HepG2 (cell line): Measurements from ENCODE around the gene CHST11. TPM values are rescaled to one million over a fixed set of nuclear protein-coding genes. Genes with fewer than 3 reads are reported as not detected.

Source experiments
- ATAC-seq: fragments of 200-7000 bp; cut with Tn5 transposase; 3 replicates; pipeline ENCODE4 v1.9.1; 2020; ENCODE audit warnings: mild to moderate bottlenecking, moderate library complexity
- BruUV-seq: library from RNA; stranded (reverse); fragments of 400-500 nt; replicated peaks from 2 replicates; lab custom pipeline; 2021; lab: Mats Ljungman, UMichigan
- CTCF ChIA-PET: fragments of 300-600 bp; formaldehyde crosslinking; extraction: SDS; loops from one replicate; lab custom pipeline; 2021; ENCODE audit warnings: low total read pairs, inconsistent platforms, low intra/inter-chr PET ratio; lab: Yijun Ruan, JAX
- POLR2A ChIA-PET: fragments of 350-600 bp; sonication (Branson Sonifier 250); formaldehyde crosslinking; loops from one replicate; lab custom pipeline; 2020; ENCODE audit warnings: antibody characterized with exemption, inconsistent platforms; lab: Yijun Ruan, JAX
- DNase-seq: peaks from one replicate; pipeline ENCODE4 v3.0.0-alpha.2; 2015; ENCODE audit warnings: low spot score
- FAIRE-seq: peaks from 3 replicates; lab custom pipeline; 2011; peaks lifted over from hg19 to GRCh38; lab: Jason Lieb, UNC
- H2AFZ ChIP-seq: one replicate; pipeline ENCODE4 v1.6.1; 2011; ENCODE audit warnings: low read length, inconsistent platforms
- H3K27ac ChIP-seq: fragments of 300-600 bp; 3 replicates; pipeline ENCODE4 v1.8.0; 2011; ENCODE audit warnings: mixed run types, mild to moderate bottlenecking, mixed read lengths, low read length, inconsistent platforms; ENCODE audit not compliant: insufficient read depth; ENCODE audit errors: extremely low read length
- H3K27me3 ChIP-seq, 2 experiments: fragments of 200-600 bp in 1 of 2; 2 replicates in 1 of 2; 3 replicates in 1 of 2; pipeline versions ENCODE4 v1.6.0 to v1.8.0; 2011; ENCODE audit warnings: low read length in 2 of 2, mild to moderate bottlenecking in 2 of 2, moderate library complexity in 2 of 2, inconsistent platforms in 1 of 2; ENCODE audit not compliant: insufficient read depth in 2 of 2, control insufficient read depth in 1 of 2
- H3K36me3 ChIP-seq, 2 experiments: fragments of 200-600 bp in 1 of 2; replicated peaks in 1 of 2; 2 replicates in 1 of 2; 3 replicates in 1 of 2; pipeline versions ENCODE4 v1.5.1 to v1.8.0; 2011; ENCODE audit warnings: low read length in 2 of 2, inconsistent platforms in 1 of 2; ENCODE audit not compliant: insufficient read depth in 2 of 2, control insufficient read depth in 1 of 2
- H3K4me1 ChIP-seq: 2 replicates; pipeline ENCODE4 v1.5.1; 2012; ENCODE audit warnings: low read length, inconsistent platforms; ENCODE audit not compliant: insufficient read depth
- H3K4me2 ChIP-seq: 2 replicates; pipeline ENCODE4 v1.6.0; 2011; ENCODE audit warnings: low read depth, low read length, inconsistent platforms
- H3K4me3 ChIP-seq, 3 experiments: fragments of 200-600 bp in 1 of 3; sonication (generic), shearing (Covaris generic) in 1 of 3; replicated peaks in 1 of 3; 2 replicates each; pipeline ENCODE4 v1.5.1; 2011 to 2016; ENCODE audit warnings: low read length in 3 of 3, inconsistent platforms in 2 of 3, low read depth in 2 of 3, mild to moderate bottlenecking in 2 of 3, control low read depth in 1 of 3, mixed read lengths in 1 of 3; ENCODE audit not compliant: insufficient read depth in 1 of 3
- H3K79me2 ChIP-seq: one replicate; pipeline ENCODE4 v1.6.1; 2011; ENCODE audit warnings: low read length, inconsistent platforms; ENCODE audit not compliant: insufficient read depth
- H3K9ac ChIP-seq: 2 replicates; pipeline ENCODE4 v1.6.0; 2011; ENCODE audit warnings: mild to moderate bottlenecking, low read depth, low read length, inconsistent platforms; ENCODE audit not compliant: insufficient read depth
- H3K9me3 ChIP-seq: 2 replicates; pipeline ENCODE4 v1.5.1; 2012; ENCODE audit warnings: mild to moderate bottlenecking, low read length
- H4K20me1 ChIP-seq: 2 replicates; pipeline ENCODE4 v1.6.0; 2011; ENCODE audit warnings: inconsistent platforms, mild to moderate bottlenecking, low read length, moderate library complexity; ENCODE audit not compliant: insufficient read depth
- EP300 ChIP-seq, 3 experiments: sonication (generic) in 1 of 3; formaldehyde crosslinking in 1 of 3; IDR thresholded peaks; 2 replicates each; pipeline versions ENCODE4 v1.5.1 to v1.6.1; 2011 to 2020; ENCODE audit warnings: low read depth in 2 of 3, low read length in 2 of 3, borderline replicate concordance in 1 of 3, improper control_type of control experiment in 1 of 3, mild to moderate bottlenecking in 1 of 3, missing genetic modification reagents in 1 of 3, moderate library complexity in 1 of 3
- KDM4B ChIP-seq: sonication (generic); formaldehyde crosslinking; IDR thresholded peaks from 2 replicates; pipeline ENCODE4 v1.4.0; 2020; ENCODE audit warnings: missing genetic modification reagents
- NR2F2 ChIP-seq: IDR thresholded peaks from 2 replicates; pipeline ENCODE4 v1.6.1; 2012; ENCODE audit warnings: low read depth, inconsistent platforms, borderline replicate concordance
- SP4 ChIP-seq: sonication (generic); formaldehyde crosslinking; IDR thresholded peaks from 2 replicates; pipeline ENCODE4 v1.8.1; 2023; ENCODE audit warnings: mild to moderate bottlenecking, missing genetic modification reagents
- ZFAT ChIP-seq: sonication (generic); formaldehyde crosslinking; conservative IDR thresholded peaks from 2 replicates; pipeline ENCODE4 v1.8.1; 2023; ENCODE audit warnings: missing genetic modification reagents, inconsistent platforms
- ZNF569 ChIP-seq: sonication (generic); formaldehyde crosslinking; IDR thresholded peaks from 2 replicates; pipeline ENCODE4 v1.5.0; 2020; ENCODE audit warnings: mild to moderate bottlenecking, missing genetic modification reagents, moderate library complexity, borderline replicate concordance
- WGBS: methylation state at CpG from one replicate; pipeline ENCODE4 v1.1.6; 2017; ENCODE audit warnings: low lambda C conversion rate; 5-methylcytosine and 5-hydroxymethylcytosine counted together
- in situ Hi-C: cut with HindIII; loops from 2 replicates; pipeline ENCODE4 v1.10.0; 2017; ENCODE audit warnings: low pct_unique_long_range_greater_than_20kb; ENCODE audit not compliant: extremely low pct_ligation_motif_present
- intact Hi-C: fragments of 100-400 bp; cut with micrococcal nuclease; formaldehyde crosslinking; loops from one replicate; pipeline ENCODE4 v1.10.0; 2022; ENCODE audit not compliant: unreplicated experiment
- polyA plus RNA-seq, 8 experiments: library from polyadenylated mRNA; depleted of rRNA in 3 of 8; stranded (reverse) in 7 of 8; unstranded in 1 of 8; fragments of >200 nt; fragmentation: Illumina TruSeq in 4 of 8; extraction: Trizol in 4 of 8; gene quantifications; 2 replicates each; pipeline versions ENCODE4 v1.2.1 to v1.2.3, GENCODE V29; 2011 to 2016; ENCODE audit warnings: low read depth in 4 of 8, missing spikeins in 1 of 8, mixed read lengths in 1 of 8; ENCODE audit not compliant: insufficient read depth in 1 of 8
- total RNA-seq, 5 experiments: library from RNA; depleted of rRNA; stranded (reverse); fragments of >200 nt; fragmentation: Illumina TruSeq; extraction: Trizol; gene quantifications; 2 replicates each; pipeline ENCODE4 v1.2.3, GENCODE V29; 2016; ENCODE audit warnings: low read depth in 1 of 5
- TF ChIP-seq, protein P1 (sequence below): sonication (generic); formaldehyde crosslinking; IDR thresholded peaks from 2 replicates; pipeline ENCODE4 v1.4.0; 2020; ENCODE audit warnings: missing genetic modification reagents, borderline replicate concordance
- TF ChIP-seq, protein P2 (sequence below), 2 experiments: IDR thresholded peaks; 2 replicates each; pipeline ENCODE4 v1.6.1; 2011 to 2012; ENCODE audit warnings: low read length in 2 of 2, borderline replicate concordance in 1 of 2, low read depth in 1 of 2, mild to moderate bottlenecking in 1 of 2, moderate library complexity in 1 of 2
- TF ChIP-seq, protein P3 (sequence below): sonication (generic); formaldehyde crosslinking; conservative IDR thresholded peaks from 2 replicates; pipeline ENCODE4 v1.4.0; 2020; ENCODE audit warnings: missing genetic modification reagents
- TF ChIP-seq, protein P4 (sequence below): sonication (generic); formaldehyde crosslinking; IDR thresholded peaks from 2 replicates; pipeline ENCODE4 v1.4.0; 2020; ENCODE audit warnings: mild to moderate bottlenecking, missing genetic modification reagents

Gene CHST11
- total and polyA plus RNA-seq, 2 of the 13 experiments (the other 11 are each of a cell fraction or from before 2014, with no cell fraction given) = 0.15 TPM; not detected in 1

DNA sequence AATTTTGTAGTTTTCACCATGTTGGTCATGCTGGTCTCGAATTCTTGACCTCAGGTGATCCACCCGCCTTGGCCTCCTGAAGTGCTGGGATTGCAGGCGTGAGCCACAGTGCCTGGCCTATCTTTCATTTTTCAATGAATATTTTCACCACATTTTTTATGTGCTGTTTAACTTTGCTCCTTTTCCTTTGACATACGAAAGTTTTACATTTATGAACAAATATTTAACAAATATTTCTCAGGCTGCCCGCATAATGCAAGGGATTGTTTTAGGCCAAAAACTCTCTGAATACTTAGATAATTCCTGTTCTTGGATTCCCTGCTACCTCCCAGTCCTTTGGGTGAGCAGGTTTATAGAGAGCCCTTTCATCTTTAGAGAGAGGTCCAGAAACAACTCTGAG is 8.7 kb upstream of the CHST11 start:
- ChIA-PET CTCF (no interaction called here), POLR2A (no interaction called here)
- Histone ChIP-seq H3K36me3 (no peaks in the 10 kb centered on the region), H3K4me3 (no peak overlapping the region), H3K27ac (no peak overlapping the region), H3K4me1 (no peaks in the 10 kb centered on the region), H3K4me2 (no peak overlapping the region), H2AFZ (no peak overlapping the region), H3K9ac (no peak overlapping the region), H4K20me1 (no peaks in the 10 kb centered on the region), H3K9me3 (no peaks in the 10 kb centered on the region), H3K27me3 (peaks cover 0 to 13% of the 10 kb centered on the region in 2 experiments; a peak in 2 of 5 replicates), H3K79me2 (no peaks in the 10 kb centered on the region)
- WGBS = 26% methylated on average over 5 of the region's 5 CpGs
- ATAC-seq (no peak), DNase-seq (no peak), FAIRE-seq (no peak)
- in situ Hi-C loops (no loop called here), intact Hi-C loops (no loop called here)
- no TSS peak for BruUV-seq
- TF ChIP-seq EP300 (IDR thresholded peaks at IDR 0.05; ENCODE audit: low read depth in 2 of 2, low read length in 2 of 2) (no peak), EP300 (CRISPR knock-in tag; IDR thresholded peaks at IDR 0.05; ENCODE audit: borderline replicate concordance) (no peak), ZFAT (CRISPR knock-in tag) (no peak), ZNF569 (CRISPR knock-in tag) (no peak), NR2F2 (no peak), SP4 (CRISPR knock-in tag) (no peak), KDM4B (CRISPR knock-in tag) (no peak)
- TF ChIP-seq, protein P1, sequence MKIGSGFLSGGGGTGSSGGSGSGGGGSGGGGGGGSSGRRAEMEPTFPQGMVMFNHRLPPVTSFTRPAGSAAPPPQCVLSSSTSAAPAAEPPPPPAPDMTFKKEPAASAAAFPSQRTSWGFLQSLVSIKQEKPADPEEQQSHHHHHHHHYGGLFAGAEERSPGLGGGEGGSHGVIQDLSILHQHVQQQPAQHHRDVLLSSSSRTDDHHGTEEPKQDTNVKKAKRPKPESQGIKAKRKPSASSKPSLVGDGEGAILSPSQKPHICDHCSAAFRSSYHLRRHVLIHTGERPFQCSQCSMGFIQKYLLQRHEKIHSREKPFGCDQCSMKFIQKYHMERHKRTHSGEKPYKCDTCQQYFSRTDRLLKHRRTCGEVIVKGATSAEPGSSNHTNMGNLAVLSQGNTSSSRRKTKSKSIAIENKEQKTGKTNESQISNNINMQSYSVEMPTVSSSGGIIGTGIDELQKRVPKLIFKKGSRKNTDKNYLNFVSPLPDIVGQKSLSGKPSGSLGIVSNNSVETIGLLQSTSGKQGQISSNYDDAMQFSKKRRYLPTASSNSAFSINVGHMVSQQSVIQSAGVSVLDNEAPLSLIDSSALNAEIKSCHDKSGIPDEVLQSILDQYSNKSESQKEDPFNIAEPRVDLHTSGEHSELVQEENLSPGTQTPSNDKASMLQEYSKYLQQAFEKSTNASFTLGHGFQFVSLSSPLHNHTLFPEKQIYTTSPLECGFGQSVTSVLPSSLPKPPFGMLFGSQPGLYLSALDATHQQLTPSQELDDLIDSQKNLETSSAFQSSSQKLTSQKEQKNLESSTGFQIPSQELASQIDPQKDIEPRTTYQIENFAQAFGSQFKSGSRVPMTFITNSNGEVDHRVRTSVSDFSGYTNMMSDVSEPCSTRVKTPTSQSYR (CRISPR knock-in tag) = no peak
- TF ChIP-seq, protein P2, sequence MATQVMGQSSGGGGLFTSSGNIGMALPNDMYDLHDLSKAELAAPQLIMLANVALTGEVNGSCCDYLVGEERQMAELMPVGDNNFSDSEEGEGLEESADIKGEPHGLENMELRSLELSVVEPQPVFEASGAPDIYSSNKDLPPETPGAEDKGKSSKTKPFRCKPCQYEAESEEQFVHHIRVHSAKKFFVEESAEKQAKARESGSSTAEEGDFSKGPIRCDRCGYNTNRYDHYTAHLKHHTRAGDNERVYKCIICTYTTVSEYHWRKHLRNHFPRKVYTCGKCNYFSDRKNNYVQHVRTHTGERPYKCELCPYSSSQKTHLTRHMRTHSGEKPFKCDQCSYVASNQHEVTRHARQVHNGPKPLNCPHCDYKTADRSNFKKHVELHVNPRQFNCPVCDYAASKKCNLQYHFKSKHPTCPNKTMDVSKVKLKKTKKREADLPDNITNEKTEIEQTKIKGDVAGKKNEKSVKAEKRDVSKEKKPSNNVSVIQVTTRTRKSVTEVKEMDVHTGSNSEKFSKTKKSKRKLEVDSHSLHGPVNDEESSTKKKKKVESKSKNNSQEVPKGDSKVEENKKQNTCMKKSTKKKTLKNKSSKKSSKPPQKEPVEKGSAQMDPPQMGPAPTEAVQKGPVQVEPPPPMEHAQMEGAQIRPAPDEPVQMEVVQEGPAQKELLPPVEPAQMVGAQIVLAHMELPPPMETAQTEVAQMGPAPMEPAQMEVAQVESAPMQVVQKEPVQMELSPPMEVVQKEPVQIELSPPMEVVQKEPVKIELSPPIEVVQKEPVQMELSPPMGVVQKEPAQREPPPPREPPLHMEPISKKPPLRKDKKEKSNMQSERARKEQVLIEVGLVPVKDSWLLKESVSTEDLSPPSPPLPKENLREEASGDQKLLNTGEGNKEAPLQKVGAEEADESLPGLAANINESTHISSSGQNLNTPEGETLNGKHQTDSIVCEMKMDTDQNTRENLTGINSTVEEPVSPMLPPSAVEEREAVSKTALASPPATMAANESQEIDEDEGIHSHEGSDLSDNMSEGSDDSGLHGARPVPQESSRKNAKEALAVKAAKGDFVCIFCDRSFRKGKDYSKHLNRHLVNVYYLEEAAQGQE (IDR thresholded peaks at IDR 0.05; ENCODE audit: borderline replicate concordance in 1 of 2, low read depth in 1 of 2, low read length in 2 of 2) = no peak
- TF ChIP-seq, protein P3, sequence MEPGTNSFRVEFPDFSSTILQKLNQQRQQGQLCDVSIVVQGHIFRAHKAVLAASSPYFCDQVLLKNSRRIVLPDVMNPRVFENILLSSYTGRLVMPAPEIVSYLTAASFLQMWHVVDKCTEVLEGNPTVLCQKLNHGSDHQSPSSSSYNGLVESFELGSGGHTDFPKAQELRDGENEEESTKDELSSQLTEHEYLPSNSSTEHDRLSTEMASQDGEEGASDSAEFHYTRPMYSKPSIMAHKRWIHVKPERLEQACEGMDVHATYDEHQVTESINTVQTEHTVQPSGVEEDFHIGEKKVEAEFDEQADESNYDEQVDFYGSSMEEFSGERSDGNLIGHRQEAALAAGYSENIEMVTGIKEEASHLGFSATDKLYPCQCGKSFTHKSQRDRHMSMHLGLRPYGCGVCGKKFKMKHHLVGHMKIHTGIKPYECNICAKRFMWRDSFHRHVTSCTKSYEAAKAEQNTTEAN (CRISPR knock-in tag) = no peak
- TF ChIP-seq, protein P4, sequence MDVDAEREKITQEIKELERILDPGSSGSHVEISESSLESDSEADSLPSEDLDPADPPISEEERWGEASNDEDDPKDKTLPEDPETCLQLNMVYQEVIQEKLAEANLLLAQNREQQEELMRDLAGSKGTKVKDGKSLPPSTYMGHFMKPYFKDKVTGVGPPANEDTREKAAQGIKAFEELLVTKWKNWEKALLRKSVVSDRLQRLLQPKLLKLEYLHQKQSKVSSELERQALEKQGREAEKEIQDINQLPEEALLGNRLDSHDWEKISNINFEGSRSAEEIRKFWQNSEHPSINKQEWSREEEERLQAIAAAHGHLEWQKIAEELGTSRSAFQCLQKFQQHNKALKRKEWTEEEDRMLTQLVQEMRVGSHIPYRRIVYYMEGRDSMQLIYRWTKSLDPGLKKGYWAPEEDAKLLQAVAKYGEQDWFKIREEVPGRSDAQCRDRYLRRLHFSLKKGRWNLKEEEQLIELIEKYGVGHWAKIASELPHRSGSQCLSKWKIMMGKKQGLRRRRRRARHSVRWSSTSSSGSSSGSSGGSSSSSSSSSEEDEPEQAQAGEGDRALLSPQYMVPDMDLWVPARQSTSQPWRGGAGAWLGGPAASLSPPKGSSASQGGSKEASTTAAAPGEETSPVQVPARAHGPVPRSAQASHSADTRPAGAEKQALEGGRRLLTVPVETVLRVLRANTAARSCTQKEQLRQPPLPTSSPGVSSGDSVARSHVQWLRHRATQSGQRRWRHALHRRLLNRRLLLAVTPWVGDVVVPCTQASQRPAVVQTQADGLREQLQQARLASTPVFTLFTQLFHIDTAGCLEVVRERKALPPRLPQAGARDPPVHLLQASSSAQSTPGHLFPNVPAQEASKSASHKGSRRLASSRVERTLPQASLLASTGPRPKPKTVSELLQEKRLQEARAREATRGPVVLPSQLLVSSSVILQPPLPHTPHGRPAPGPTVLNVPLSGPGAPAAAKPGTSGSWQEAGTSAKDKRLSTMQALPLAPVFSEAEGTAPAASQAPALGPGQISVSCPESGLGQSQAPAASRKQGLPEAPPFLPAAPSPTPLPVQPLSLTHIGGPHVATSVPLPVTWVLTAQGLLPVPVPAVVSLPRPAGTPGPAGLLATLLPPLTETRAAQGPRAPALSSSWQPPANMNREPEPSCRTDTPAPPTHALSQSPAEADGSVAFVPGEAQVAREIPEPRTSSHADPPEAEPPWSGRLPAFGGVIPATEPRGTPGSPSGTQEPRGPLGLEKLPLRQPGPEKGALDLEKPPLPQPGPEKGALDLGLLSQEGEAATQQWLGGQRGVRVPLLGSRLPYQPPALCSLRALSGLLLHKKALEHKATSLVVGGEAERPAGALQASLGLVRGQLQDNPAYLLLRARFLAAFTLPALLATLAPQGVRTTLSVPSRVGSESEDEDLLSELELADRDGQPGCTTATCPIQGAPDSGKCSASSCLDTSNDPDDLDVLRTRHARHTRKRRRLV = no peak
